A549 (cell line): Measurements from ENCODE around the gene STIP1.
"Not testable (repeated sequence)": the region's sequence is repeated elsewhere in the genome, so short reads cannot be mapped to it uniquely, and the experiment has no call there.

Experiments used
- CTCF ChIP-seq: fragments of >200 bp; sonication (Bioruptor Twin); formaldehyde crosslinking; IDR thresholded peaks from 3 replicates; pipeline ENCODE4 v1.5.1; 2016
- EHMT2 ChIP-seq: fragments of 200-600 bp; sonication (generic); IDR thresholded peaks from 2 replicates; pipeline ENCODE4 v1.6.1; 2016; ENCODE audit warnings: antibody characterized with exemption, low read depth, mild to moderate bottlenecking, moderate library complexity
- HOXB5 ChIP-seq: fragments of 250-450 bp; sonication (Bioruptor Pico); IDR thresholded peaks from 2 replicates; pipeline ENCODE4 v1.5.0; 2020; ENCODE audit warnings: mild to moderate bottlenecking, moderate library complexity
- KDM1A ChIP-seq: fragments of 200-600 bp; sonication (generic); IDR thresholded peaks from 2 replicates; pipeline ENCODE4 v1.6.1; 2016; ENCODE audit warnings: low read depth, mild to moderate bottlenecking
- RCOR1 ChIP-seq: fragments of 150-350 bp; IDR thresholded peaks from 2 replicates; pipeline ENCODE4 v1.6.1; 2014; ENCODE audit warnings: antibody characterized with exemption, low read length, low read depth

DNA sequence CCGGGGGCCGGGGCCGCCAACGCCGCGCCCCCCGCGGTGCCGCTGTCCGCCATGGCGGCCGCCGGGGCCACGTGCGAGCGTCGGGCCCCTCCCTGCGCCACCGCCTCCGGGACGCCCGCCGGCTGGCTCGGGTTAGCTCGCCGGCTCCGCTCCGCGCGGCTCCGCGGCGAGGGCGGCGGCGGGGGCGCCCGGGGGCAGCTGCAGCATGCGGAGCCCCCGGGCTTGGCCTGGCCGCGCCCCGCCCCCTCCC is 60.6 kb downstream of the STIP1 start:
- TF ChIP-seq RCOR1; HOXB5 (CRISPR knock-in tag); CTCF; KDM1A; EHMT2: not testable (repeated sequence)
